Cardiac septum (tissue), 1 donor: ENCODE measurements around the gene CAND2. TPM values are rescaled to one million over a fixed set of nuclear protein-coding genes. Genes with fewer than 3 reads are reported as not detected.
"Not testable (repeated sequence)": the region's sequence is repeated elsewhere in the genome, so short reads cannot be mapped to it uniquely, and the experiment has no call there.

Source experiments
- DNase-seq: peaks from one replicate; pipeline ENCODE4 v3.0.0-alpha.2; 2020; ENCODE audit warnings: low spot score
- intact Hi-C: fragments of 100-400 bp; cut with DNase I; formaldehyde crosslinking; loops from one replicate; pipeline ENCODE4 v1.14.0; 2022
- total RNA-seq: library from RNA; stranded (reverse); fragmentation: NEBNext Ultra II Directional; extraction: Animal tissue kit (Norgen Biotek cat#: 25700); gene quantifications from one replicate; pipeline ENCODE4 v1.2.1, GENCODE V29; 2021
- donor health status: DM: no; HTN: no; CAD: no.

CAND2 gene
- total RNA-seq, 1 donor from 2014 or later: 62.6 TPM

DNA sequence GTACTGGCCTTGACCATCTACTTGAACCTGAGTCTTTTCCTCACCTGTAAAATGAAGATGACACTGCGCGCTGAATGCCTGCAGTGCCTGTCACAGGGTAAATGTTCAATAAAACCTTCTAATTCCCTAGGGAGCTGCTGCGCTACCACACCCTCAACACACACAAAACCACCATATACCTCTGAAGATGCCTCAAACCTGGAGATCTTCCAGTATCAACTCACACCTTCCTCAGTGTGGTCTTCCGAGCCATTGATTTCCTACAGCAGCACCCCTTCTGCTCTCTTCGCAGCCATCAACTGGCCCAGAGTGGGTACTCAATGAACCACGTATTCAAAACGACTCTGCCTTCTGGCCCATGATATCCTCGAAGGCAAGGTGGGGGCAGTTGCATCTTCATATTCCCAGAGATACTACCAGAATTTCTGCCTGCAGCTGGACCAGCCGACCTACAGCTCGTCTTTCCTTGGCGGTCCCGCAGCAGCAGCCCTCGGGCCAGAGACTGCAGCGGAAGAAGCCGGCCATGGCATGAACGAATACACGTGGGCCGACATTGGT lies 44.2 kb downstream of the CAND2 start:
- DNase-seq: no peak
- intact Hi-C loops: no loop called here

DNA sequence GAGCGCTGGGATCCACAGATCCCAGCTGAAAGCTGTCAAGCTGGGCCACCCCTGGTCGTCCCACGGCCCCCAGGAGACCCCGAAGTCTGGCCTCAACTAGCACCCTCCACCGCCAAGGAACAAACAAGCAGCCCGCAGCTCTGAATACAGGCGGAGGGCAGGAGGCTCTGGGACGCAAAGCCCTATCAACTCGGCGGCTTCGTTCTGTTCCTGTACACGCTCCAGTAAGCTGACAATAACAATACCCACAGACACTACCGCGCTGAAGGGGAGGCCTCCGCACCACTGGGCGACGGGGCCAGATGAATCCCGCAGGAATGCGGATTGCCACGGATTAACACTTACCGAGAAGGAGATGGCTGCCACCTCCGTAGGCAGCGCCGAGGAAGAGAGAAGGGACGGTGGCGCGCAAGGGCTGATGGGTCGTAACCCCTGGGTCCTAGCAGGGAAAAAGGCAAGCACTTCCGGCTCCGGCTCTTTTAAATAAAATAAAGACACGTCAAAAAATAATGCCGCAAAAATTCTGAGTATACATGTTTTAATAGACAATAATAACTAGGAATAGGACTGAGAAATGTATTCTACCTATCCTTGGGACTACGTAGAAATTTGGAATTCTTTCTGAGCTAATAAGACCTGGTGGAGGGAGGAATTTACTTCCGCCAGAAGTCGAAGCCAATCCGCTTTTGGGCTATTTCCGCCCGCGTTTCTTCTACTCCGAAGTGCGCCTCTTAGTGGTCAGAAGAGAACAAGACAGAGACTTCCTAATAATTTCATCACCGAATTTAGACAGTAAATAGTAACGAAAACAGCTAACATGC lies 44.9 kb downstream of the CAND2 start, which contains the start of gene RPL32:
TSS of gene RPL32 (minus strand) at position 417 of the 821 bp plus-strand sequence. CDS start 1,328 bp downstream, outside the sequence.
- intact Hi-C loops: no loop called here
- peak; percentile 94 for DNase-seq

DNA sequence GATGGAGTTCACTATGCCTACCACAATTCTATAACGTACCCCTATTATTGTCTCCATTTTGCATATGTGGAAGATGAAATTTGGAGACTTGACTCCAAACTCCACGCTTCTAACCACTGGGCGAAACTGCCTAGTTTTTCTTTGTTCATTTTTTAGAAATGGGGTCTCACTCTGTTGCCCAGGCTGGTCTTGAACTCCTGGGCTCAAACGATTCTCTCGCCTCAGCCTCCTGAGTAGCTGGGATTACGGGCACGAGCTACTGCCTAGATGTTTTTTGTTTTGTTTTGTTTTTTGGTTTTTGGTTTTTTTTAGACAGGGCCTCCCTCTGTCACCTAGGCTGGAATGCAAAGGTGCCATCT lies 45.5 kb downstream of the CAND2 start:
- intact Hi-C loops: loop anchor here (2.0 kb wide), 1 partner anchor 135 kb away; no protein-coding TSS in a partner anchor
- no peak for DNase-seq

DNA sequence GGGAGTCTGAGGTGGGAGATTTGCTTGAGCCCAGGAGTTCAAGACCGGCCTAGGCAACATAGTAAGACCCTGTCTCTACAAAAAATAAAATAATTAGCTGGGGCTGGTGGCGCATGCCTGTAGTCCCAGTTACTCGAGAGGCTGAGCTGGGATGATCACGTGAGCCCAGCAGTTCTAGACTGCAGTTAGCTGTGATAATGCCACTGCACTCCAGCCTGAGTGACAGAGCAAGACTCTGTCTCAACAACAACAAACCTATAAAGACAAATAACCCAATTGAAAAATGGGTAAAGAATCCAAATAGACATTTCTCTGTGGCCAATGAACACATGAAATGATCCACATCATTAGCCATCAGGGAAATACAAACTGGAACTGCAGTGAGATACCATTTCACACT lies 46.0 kb downstream of the CAND2 start:
- intact Hi-C loops: loop anchor here (2.0 kb wide), 1 partner anchor 136 kb away; no protein-coding TSS in a partner anchor

DNA sequence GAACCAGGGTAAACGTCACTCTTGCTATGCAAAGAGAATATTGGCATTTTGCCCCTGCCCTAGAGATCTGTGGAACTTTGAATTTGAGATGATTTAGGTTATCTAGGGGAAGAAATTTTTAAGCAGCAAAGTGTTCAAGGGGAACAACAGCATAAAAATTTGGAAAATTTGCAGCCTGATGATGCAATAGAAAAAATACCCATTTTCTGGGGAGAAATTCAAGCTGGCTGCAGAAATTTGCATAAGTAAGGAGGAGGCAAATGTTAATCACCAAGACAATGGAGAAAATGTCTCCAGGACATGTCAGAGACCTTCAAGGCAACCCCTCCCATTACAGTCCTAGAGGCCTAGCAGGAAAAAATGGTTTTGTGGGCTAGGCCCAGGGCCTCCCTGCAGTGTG lies 49.3 kb downstream of the CAND2 start:
- intact Hi-C loops: no loop called here
- no peak for DNase-seq

More for the DNA sequence above, 46.0 kb downstream of the CAND2 start:
- no peak for DNase-seq

DNA sequence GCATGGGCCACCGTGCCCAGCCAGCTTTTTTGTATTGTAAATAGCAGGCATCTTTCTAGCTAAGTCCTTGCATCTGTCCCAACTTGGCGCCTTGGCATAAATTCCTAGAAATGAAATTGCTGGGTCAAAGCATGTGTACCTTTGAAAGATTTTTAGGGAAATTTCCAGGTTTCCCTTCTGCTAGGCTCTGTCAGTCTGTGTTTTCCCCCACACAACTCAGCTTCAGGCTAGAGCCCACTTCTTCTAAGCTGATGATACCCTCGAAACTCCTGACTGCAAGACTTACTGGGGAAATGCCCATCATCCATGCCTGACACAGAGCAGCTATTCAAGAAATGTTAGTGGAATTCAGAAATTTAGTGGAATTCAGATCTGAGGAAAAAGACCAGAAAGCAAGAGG lies 55.7 kb downstream of the CAND2 start:
- no peak for DNase-seq
- intact Hi-C loops: no loop called here

DNA sequence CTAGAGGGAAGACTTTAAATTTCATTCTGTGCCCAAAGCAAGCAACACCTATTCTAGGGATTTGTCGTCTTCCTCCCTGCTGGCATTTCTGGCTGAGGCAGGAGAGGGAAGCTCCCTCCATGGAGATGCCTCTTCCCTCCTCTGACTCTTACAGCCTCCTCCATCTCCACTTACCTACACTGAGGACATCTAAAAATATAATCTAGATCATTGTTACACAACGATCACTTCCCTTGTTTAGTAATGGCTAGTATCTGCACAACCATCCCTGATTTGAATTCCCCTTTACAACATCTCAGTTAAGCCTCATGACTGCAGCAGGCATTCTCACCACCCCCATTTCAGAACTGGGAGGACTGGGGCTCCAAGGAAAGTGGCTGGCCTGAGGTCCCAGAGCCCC lies 57.4 kb downstream of the CAND2 start:
- intact Hi-C loops, DNase-seq: not testable (repeated sequence)

DNA sequence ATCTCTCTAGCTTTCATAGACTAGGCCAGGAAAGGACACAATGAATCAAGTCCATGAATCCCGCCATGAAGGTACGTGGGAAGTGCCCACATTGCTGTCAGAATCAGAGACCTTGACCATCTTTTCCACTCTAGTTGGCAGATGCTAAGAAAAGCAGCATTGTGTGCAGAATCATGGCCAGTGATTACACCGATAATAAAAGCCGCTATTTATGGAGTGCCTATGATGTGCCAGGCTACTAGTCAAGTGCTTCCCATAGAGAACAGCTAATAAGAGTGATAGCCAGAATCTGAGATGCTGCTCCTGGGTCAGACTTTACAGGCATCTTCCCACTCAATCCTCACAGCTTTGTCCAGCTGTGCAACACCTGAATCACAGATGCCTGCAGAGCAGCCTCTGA lies 58.1 kb downstream of the CAND2 start:
- intact Hi-C loops: no loop called here
- no peak for DNase-seq

DNA sequence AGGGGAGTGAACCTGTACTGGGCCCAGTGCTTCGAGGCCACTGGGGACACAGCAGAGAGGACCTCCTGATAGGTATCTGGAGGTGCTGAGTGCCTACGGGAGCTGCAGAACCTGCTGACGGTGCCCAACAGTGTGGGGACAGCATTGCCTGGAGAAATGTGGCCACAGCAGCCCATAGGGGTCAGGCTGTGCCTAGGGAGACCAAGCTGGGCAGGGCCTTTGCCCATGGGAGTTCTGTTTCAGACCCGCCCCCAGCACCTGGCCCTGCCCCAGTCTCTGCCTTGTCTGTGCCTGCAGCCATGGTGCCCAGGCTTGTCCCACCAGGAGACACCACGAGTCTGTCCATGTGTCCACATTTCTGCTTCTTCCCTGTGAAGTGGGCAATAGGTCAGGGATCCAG lies 60.1 kb downstream of the CAND2 start:
- DNase-seq: no peak
- intact Hi-C loops: no loop called here

DNA sequence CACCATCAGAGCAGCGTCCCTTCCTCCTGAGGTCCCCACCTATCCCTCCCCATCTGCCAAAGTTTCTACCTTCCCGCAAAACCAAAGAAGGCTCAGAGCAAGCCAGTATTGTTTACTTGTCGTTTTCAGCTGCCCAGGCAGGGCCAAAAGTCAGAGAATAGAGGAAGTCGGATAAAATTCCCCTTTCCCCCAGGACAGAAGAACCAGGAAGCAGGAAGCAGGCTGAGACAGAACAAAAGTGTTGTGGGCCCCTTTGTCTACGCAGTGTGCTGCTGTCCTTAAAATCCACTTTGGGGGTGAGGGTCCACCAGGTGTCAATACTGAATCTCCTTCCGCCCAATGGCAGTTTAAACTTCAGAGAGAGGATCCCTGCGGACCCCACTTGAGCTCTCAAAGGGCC lies 63.4 kb downstream of the CAND2 start:
- no peak for DNase-seq
- intact Hi-C loops: no loop called here

DNA sequence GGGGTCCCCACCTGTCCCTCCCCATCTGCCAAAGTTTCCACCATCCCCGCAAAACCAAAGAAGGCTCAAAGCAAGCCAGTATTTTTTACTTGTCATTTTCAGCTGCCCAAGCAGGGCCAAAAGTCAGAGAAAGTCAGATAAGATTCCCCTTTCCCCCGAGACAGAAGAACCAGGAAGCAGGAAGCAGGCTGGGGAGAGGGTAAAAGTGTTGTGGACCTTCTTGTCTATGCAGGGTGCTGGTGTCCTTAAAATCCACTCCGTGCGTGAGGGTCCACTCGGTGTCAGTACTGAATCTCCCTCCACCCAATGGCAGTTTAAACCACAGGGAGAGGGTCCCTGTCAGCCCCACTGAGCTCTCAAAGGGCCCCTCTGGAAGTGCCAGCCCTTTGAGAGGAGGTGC lies 65.1 kb downstream of the CAND2 start:
- no peak for DNase-seq
- intact Hi-C loops: loop anchor here (1.0 kb wide), 1 partner anchor 12 kb away; no protein-coding TSS in a partner anchor

DNA sequence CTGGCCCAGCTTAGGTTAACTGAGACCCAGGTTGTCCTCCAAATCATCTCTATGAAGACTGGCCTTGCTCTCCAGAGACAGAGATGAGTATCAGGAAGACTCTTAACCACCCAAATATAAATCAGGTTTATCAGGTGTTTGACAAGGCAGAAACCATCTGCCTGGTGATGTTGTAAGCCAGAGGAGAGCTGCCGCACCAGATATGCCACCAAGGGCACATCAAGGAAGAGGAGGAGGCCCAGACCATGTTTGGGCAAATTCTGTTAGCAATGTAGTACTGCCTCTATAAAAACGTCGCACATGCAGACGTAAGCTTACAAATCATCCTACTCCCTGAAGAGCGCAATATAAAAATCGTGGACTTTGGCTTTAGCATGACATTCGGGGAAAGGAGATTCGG lies 65.9 kb downstream of the CAND2 start:
- intact Hi-C loops: no loop called here
- no peak for DNase-seq

DNA sequence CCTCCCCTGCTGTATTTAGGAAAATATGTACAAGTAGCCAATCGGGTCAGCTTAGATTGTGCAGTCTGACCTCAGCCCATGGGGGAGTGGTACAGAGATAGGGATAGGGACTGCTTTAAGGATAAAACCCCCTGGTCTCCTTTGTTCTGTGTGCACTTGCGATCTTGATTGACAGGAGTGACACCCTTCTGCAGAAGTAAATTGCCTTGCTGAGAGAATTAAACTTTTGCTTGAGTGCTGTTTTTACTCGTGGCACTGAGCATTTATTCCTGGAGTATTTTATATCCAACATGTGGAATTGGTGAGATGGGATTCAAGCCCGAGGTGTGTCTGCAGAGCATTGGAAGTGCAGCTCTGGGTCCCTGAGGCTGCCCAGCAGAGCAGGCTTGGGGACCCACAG lies 68.8 kb downstream of the CAND2 start:
- intact Hi-C loops: no loop called here
- no peak for DNase-seq

DNA sequence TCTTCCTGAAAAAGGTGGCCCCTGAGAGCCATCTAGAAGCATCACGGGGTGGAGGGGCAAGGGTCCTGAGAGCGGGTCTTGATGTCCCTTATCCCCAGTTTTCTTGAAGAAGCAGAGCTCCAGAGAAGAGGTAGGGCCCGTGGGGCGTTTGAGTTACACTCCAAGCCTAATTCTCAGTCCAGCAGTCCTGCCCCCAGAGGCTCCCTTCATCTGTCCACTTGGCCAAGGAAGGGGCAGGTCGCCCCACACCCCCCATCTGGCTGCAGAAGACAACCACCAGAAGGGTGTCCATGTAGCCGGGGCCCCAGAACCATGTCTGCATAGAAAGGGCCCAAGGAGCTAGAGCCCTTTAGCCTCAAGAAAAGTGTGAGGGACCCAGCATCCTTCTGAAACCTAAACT lies 70.4 kb downstream of the CAND2 start:
- intact Hi-C loops: no loop called here
- no peak for DNase-seq

DNA sequence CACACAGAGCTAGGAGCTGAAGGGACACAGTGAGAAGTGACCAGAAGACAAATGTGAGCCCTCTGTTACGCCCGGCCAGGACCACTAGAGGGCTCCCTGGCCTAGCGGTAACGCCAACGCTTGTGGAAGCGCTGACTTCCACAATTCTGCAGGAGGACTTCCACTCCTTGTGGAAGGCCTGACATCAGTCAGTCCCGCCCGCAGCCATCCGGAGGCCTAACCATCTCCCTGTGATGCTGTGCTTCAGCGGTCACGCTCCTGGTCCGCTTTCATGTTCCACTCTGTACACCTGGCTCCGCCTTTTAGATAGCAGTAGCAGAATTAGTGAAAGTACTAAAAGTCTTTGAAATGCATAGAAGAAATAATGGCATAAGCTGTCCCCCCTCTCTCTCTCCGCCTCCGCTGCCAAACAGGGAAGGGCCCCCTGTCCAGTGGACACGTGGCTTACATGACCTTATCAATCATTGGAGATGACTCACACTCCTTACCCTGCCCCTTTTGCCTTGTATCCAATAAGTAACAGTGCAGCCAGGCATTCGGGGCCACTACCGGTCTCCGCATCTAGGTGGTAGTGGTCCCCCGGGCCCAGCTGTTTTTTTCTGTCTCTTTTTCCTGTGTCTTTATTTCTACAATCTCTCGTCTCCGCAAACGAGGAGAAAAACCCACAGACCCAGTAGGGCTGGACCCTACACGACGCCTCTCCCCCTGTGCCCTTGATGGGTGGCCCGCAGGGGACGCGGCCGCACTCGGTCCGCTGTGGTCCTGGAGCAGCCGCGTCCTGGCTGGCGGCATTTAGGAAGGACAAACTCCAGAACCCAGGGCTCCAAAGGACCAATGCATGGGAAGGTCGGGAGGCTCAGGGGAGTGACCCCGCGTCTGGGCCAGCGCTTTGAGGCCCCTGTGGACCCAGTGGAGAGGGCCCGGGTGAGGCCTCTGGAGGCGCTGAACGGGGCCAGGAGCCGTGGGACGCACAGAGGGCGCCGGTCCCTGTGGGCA lies 71.9 kb downstream of the CAND2 start:
- DNase-seq: peak; percentile 84
- intact Hi-C loops: loop anchor here (2.0 kb wide), 1 partner anchor 22 kb away; no protein-coding TSS in a partner anchor

DNA sequence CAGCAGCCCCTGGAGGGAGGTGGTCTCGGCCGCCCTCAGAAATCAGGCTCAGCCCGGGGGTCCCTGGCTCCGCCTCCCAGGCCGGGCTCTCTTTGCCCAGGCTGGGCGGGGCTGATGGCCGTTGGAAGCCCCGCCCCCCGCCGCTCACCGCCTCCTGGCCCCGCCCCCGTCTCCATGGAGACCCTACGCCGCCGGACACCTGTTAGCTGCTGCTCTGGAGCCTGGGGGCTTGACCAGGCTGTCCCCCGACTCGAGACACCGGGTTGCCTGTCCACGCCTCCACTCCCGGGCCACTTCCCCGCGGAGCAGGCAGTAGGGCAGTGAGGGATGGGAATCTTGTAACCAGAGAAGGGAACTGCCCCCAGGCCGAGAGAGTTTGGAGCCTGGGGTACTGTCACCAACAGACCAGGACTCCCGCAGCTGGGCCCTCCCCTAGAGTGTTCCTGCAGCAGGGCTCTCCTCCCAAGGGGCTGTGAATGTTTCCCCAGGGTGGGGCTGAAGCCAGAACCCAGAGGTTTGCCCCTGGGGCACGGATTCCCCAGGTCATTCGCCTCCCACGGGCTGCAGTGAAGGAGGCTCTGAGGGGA lies 72.6 kb downstream of the CAND2 start:
- no peak for DNase-seq
- intact Hi-C loops: loop anchor here (2.0 kb wide), 1 partner anchor 22 kb away; no protein-coding TSS in a partner anchor

DNA sequence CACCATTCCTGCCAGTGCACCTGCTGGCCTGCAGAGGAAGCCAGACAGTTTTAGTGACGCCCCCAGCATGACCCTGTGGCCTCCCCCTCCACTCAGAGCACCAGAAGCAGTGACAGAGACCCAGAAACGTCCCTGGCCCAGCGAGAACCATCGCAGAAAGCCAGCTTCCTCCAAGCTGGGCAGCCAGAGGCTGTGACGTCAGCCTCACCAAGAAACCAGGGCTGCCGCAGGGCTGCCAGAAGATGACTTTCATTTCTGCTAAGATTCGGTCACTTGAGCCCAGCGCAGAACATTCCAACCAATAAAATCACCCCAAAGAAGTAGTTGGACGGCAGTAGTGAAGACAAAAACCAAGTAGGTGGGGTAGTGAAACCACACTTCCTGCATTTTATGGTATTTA lies 74.5 kb downstream of the CAND2 start:
- DNase-seq: no peak

DNA sequence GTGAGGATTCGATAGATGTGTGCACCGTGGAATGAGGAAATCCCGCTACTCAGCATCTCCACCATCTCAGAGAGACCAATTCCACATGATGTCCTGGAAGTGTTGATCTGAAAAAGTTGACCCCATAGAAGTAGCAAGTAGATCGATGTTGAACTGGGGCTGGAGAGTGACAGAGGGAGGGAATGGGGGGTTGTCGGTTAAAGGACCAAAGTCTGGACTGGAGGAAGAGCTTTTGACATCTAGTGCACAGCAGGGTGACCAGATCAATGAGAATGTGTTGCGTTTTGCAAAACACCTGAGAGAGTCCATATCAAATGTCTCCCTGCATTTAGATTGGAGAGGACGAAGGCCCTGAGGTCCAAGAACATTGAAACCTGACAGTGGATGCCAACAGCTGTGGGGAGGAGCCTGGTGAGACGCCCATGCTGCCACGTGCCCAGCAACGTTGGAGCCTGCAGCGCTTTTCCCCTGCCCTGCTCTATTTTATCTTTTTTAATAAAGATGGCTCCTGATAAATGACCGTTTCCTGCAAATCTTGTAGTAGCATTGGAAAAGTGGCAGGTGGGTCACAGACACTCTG lies 75.0 kb downstream of the CAND2 start:
- intact Hi-C loops: no loop called here
- no peak for DNase-seq

More for the DNA sequence above, 74.5 kb downstream of the CAND2 start:
- intact Hi-C loops: no loop called here
